ENCODE measurements around the gene RPP21. TPM values are rescaled to one million over a fixed set of nuclear protein-coding genes. Genes with fewer than 3 reads are reported as not detected.

Gene RPP21
- total RNA-seq, 1 donor from 2014 or later = 262 TPM

DNA sequence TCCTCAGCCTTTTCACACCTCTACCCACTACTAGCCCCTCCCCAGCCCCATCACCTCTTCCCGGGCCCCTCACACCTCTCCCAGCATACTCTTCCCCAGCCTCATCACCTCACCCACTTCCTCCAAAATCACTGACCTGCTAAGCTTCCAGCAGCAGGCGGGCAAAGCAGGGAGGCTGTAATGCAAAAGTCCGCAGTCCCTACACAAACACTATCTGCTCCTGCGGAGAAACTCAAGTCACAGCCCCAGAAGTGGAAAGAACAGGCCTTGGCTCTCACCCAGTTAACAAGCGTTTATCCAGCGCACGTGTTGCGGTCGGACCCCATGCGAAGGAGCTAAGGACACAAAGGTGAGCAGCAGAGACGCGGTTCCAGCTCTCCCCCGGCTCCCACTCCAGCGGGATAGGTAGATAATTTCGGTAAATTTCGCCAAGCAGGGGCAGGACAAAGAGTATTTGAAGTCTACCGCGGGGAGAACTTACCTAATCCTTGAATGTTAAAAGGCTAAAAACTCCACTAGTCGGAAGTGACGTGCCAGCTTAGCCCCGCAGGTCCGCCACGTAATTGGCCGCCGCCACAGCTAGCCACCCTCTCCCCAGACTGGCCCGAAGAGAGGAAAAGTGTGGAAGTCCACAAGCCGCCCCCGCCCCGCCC, 19.0 kb upstream of the RPP21 start:
- Histone ChIP-seq H3K4me3 (peak overlapping the region; percentile 76 to 95), H3K27ac (peak overlapping the region; percentile 97 to 99), H3K27me3 (no peaks in the 10 kb centered on the region), H3K4me1 (peaks cover 0 to 20% of the 10 kb centered on the region in 2 donors), H3K9me3 (no peaks in the 10 kb centered on the region), H3K36me3 (peaks cover 18 to 19% of the 10 kb centered on the region in 2 donors)
- intact Hi-C loops (cut with DNase I) = loop anchor here (1.0 to 10.0 kb wide), 5 partner anchors 67 to 946 kb away; partner anchors contain the start of genes HLA-C, PPP1R11 and TRIM26
- peak in 1 of 2 donors; percentile 20 for DNase-seq (ENCODE audit: low spot score in 2 of 2)
- TF ChIP-seq CTCF (IDR thresholded peaks at IDR 0.05) = no peak

DNA sequence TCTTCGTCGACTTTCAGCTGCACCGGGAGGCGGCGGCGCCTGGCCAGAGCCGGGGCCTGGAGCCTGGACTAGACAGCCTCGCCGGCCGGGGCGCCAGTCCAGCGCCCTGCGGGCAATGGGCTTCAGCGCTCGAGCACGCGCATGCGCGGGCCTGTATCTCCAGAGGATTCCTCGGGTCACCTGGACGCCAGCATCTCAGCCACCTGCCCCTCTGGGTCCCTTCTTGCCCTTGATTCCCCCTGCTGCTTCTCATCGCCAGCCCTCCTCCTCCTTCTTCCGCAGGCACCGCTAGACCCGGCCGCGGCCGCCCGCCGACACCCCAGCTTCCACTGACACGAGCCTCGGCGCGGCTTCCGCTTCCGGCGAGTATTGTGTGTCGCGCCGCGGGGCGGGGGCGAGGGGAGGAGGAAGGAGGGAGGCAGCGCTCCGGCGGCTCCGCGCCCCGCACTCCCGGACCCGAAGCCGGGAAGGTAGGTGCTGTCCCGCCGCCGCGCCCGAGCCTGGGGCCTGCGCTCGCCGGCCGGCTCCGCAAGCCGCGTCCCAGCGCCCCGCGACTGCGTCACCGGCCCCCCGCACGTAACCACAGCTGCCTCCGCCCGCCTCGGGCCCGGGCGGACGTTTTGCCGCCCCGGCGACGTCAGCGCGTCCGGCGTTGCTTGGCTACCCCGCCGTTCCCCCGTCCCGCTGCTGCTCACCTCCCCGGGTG, 18.3 kb upstream of the RPP21 start, which contains the start of gene TRIM39:
Gene TRIM39, plus strand, starts transcription at position 402 of the 706 bp plus-strand sequence. CDS start 2,391 bp downstream, outside the sequence.
- peak within 1 kb of the TSS; percentile 76 to 95 for H3K4me3 ChIP-seq
- peaks cover 0 to 20% of the 10 kb centered on the region in 2 donors for H3K4me1 ChIP-seq
- no peaks in the 10 kb centered on the region for H3K27me3 ChIP-seq
- peaks cover 25% of the 10 kb centered on the region in 2 donors for H3K36me3 ChIP-seq
- TF ChIP-seq CTCF (IDR thresholded peaks at IDR 0.05) = no peak
- peak; percentile 47 to 93 for DNase-seq (ENCODE audit: low spot score in 2 of 2)
- intact Hi-C loops (cut with DNase I) = loop anchor here (1.0 to 10.0 kb wide), 6 partner anchors 19 to 946 kb away; partner anchors contain the start of genes HLA-C, PPP1R11, RPP21 and TRIM26
- no peaks in the 10 kb centered on the region for H3K9me3 ChIP-seq
- H3K27ac ChIP-seq = peak within 1 kb of the TSS; percentile 97 to 99

- peaks cover 0 to 20% of the 10 kb centered on the region in 2 donors for H3K4me1 ChIP-seq
- H3K4me3 ChIP-seq = peak overlapping the region; percentile 76 to 95
- H3K27ac ChIP-seq = peak overlapping the region; percentile 97 to 99
- TF ChIP-seq CTCF (IDR thresholded peaks at IDR 0.05) = no peak
- no peaks in the 10 kb centered on the region for H3K27me3 ChIP-seq
- no peak for DNase-seq (ENCODE audit: low spot score in 2 of 2)
- no peaks in the 10 kb centered on the region for H3K9me3 ChIP-seq
- intact Hi-C loops (cut with DNase I) = loop anchor here (1.0 to 10.0 kb wide), 5 partner anchors 18 to 945 kb away; partner anchors contain the start of genes HLA-C, PPP1R11 and RPP21
- H3K36me3 ChIP-seq = peaks cover 29 to 31% of the 10 kb centered on the region in 2 donors
Measured at GRCh38 chr6:30327232-30327746, 17.7 kb upstream of the RPP21 start.

DNA sequence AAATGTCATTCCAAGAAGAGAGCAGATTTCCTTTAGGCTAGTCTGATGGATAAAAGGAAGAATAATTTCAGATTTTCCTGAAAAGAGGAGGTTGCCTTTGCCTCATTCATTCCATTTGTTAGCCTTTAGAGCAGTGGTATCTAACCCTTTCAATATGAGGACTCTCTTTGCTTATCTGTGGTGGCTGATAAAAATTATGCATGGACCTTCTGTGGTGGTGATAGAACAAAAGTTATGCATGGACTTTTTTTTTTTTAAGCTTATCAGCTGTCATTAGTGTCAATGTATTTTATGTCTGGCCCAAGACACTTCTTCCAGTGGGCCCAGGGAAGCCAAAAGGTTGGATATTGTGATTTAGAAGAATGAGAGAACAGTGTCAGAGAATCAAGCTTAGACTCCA, 16.6 kb upstream of the RPP21 start:
- no peak overlapping the region for H3K27ac ChIP-seq
- intact Hi-C loops (cut with DNase I) = loop anchor here (5.0 to 10.0 kb wide), 2 partner anchors 704 to 944 kb away; partner anchors contain the start of gene HLA-C

More for the DNA sequence above, 16.6 kb upstream of the RPP21 start:
- no peak overlapping the region for H3K4me3 ChIP-seq
- no peak for DNase-seq (ENCODE audit: low spot score in 2 of 2)
- H3K36me3 ChIP-seq = peaks cover 29 to 32% of the 10 kb centered on the region in 2 donors
- no peaks in the 10 kb centered on the region for H3K27me3 ChIP-seq
- H3K9me3 ChIP-seq = no peaks in the 10 kb centered on the region
- TF ChIP-seq CTCF (IDR thresholded peaks at IDR 0.05) = no peak
- peaks cover 0 to 20% of the 10 kb centered on the region in 2 donors for H3K4me1 ChIP-seq

All from ascending aorta (tissue), 2 donors.